Calu3 (cell line): ENCODE results near the gene ANKS6. TPM values are rescaled to one million over a fixed set of nuclear protein-coding genes. Genes with fewer than 3 reads are reported as not detected.

Experiments used
- BruUV-seq: library from RNA; stranded (reverse); fragments of 400-500 nt; replicated peaks from 2 replicates; lab custom pipeline; 2021; lab: Mats Ljungman, UMichigan
- CTCF ChIA-PET: fragments of 300-600 bp; sonication (Branson Sonifier 250); formaldehyde crosslinking; loops from one replicate; lab custom pipeline; 2022; ENCODE audit warnings: antibody characterized with exemption; lab: Charles Lee
- DNase-seq: peaks from one replicate; pipeline ENCODE4 v3.0.0; 2022
- H3K27ac Mint-ChIP-seq: one replicate; pipeline ENCODE4 v1.8.0; 2022; ENCODE audit warnings: mixed read lengths; ENCODE audit not compliant: unreplicated experiment
- H3K27me3 Mint-ChIP-seq: one replicate; pipeline ENCODE4 v1.8.0; 2022; ENCODE audit warnings: mixed read lengths; ENCODE audit not compliant: unreplicated experiment
- H3K36me3 Mint-ChIP-seq: one replicate; pipeline ENCODE4 v1.8.0; 2022; ENCODE audit warnings: mild to moderate bottlenecking, moderate library complexity, mixed read lengths; ENCODE audit not compliant: insufficient read depth, unreplicated experiment
- H3K4me1 Mint-ChIP-seq: one replicate; pipeline ENCODE4 v1.8.0; 2022; ENCODE audit warnings: mild to moderate bottlenecking, low read depth, mixed read lengths; ENCODE audit not compliant: unreplicated experiment
- H3K4me3 Mint-ChIP-seq: one replicate; pipeline ENCODE4 v1.8.0; 2022; ENCODE audit warnings: mild to moderate bottlenecking, low read depth, moderate library complexity, mixed read lengths; ENCODE audit not compliant: unreplicated experiment
- H3K9me3 Mint-ChIP-seq: one replicate; pipeline ENCODE4 v1.8.0; 2022; ENCODE audit warnings: low read depth, mixed read lengths; ENCODE audit not compliant: unreplicated experiment
- intact Hi-C: fragments of 100-400 bp; cut with micrococcal nuclease; formaldehyde crosslinking; loops from one replicate; pipeline ENCODE4 v1.10.0; 2022; ENCODE audit not compliant: unreplicated experiment
- total RNA-seq: library from RNA; stranded (reverse); gene quantifications from 2 replicates; pipeline ENCODE4 v1.2.3, GENCODE V29; 2022
- TF ChIP-seq, protein P1 (sequence below): fragments of 200-600 bp; IDR thresholded peaks from one replicate; pipeline ENCODE4 v1.8.0; 2022; ENCODE audit warnings: antibody characterized with exemption; ENCODE audit not compliant: unreplicated experiment

Gene ANKS6
- total RNA-seq, 1 experiment from 2014 or later, result 31.5 TPM

DNA sequence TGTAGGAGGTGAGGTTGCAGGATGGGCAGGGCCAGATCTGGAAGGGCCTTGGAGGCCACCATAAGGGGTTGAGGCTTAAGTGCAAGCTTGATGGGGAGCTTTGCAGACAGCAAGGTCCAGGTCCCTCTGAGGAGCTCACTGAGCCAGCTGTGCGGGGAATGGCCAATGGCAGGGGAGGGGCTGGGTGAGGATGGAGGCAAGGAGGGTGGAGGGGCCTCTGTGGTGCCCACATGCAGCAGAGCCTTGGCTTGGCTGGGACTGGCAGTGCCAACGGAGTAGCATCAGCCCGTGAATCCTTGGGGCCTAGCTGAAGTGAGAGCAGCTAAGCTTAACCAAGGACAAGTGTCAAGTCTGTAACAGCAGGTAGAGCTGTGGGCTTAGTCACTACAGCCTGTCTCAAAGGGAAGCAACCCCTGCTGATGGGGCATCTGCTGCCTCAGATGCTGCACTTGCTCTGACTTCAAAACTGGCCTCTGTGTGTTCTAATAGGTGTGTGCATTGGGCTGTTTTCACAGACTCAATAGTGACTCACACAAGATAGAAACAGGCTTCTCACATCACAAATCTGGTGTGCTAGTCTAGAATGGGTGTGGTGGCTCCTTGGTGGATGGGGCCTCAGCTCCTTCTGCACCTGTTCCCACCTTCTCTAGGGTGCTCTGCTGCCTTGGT is 27.4 kb upstream of the ANKS6 start:
- DNase-seq, result no peak
- intact Hi-C loops, result no loop called here
- Mint-ChIP-seq H3K4me3 (no peak overlapping the region), H3K27me3 (no peaks in the 10 kb centered on the region), H3K27ac (no peak overlapping the region), H3K9me3 (no peaks in the 10 kb centered on the region), H3K36me3 (no peaks in the 10 kb centered on the region), H3K4me1 (peaks cover 7% of the 10 kb centered on the region)
- TF ChIP-seq, protein P1, sequence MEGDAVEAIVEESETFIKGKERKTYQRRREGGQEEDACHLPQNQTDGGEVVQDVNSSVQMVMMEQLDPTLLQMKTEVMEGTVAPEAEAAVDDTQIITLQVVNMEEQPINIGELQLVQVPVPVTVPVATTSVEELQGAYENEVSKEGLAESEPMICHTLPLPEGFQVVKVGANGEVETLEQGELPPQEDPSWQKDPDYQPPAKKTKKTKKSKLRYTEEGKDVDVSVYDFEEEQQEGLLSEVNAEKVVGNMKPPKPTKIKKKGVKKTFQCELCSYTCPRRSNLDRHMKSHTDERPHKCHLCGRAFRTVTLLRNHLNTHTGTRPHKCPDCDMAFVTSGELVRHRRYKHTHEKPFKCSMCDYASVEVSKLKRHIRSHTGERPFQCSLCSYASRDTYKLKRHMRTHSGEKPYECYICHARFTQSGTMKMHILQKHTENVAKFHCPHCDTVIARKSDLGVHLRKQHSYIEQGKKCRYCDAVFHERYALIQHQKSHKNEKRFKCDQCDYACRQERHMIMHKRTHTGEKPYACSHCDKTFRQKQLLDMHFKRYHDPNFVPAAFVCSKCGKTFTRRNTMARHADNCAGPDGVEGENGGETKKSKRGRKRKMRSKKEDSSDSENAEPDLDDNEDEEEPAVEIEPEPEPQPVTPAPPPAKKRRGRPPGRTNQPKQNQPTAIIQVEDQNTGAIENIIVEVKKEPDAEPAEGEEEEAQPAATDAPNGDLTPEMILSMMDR, result no peak
- CTCF ChIA-PET, result no interaction called here
- BruUV-seq, result no TSS peak

DNA sequence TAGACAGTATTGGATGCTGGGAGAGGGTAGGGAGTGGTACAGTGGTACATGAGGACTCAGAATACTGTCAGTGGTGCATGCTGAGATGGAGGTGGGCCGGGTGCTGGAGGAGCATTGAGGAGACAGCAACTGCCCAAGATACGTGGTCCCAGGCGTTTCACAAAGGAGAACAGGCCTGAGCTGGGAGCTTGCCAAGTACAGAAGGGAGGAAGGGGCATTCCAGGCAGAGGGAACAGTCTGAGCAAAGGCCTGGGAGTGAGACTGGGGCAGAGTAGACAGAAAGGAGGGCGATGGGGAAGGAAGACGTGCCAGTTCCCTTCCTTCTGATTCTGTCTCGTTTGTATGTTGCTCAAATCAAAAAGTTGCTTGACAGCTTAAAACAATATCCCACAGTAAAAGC is 26.3 kb upstream of the ANKS6 start:
- no TSS peak for BruUV-seq
- no peak overlapping the region for H3K27ac Mint-ChIP-seq
- no peaks in the 10 kb centered on the region for H3K27me3 Mint-ChIP-seq
- TF ChIP-seq, protein P1, result no peak
- intact Hi-C loops, result no loop called here
- H3K4me1 Mint-ChIP-seq, result peaks cover 7% of the 10 kb centered on the region
- H3K36me3 Mint-ChIP-seq, result no peaks in the 10 kb centered on the region
- no peaks in the 10 kb centered on the region for H3K9me3 Mint-ChIP-seq
- no peak overlapping the region for H3K4me3 Mint-ChIP-seq
- CTCF ChIA-PET, result no interaction called here
- no peak for DNase-seq

DNA sequence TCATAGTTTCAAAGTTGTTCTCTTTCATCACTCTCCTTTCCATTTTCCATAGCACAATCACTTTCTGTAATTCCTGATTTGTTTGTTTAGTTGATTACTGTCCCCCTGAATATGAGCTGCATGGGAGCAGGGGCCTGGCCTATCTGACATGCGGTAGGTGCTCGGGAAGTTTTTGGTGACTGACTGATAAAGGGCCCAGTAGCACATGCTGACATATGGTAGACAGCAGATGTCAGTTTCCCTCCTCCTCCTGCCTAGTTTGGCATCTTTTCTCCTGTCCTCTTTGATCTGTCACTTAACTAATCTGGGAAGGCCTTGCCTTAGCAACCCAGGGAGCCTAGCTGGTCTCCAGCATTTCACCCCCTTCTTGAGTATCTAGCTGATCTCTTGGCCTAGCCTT is 25.5 kb upstream of the ANKS6 start:
- intact Hi-C loops, result no loop called here
- no TSS peak for BruUV-seq
- no peaks in the 10 kb centered on the region for H3K36me3 Mint-ChIP-seq

DNA sequence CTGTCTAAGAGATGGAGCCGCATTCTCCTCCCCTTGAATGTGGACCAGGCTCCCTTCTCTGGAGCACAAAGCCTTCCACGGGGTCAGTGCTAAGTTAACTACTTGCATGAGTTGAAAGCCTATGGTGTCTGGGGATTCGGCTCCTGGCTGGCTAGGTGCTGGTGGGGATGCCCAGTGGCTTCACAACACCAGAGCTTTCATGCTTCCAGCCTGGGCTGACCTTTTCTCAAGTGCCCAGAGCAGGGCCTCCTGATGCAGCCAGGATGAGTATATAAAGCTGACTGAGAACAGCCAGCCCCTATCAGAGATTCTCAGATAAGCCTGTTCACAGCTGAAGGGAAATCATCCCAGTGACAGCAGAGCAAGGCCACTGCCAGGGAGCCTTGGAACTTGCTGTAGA is 22.9 kb upstream of the ANKS6 start:
- BruUV-seq, result no TSS peak
- Mint-ChIP-seq H3K27ac (no peak overlapping the region), H3K9me3 (no peaks in the 10 kb centered on the region), H3K4me3 (no peak overlapping the region), H3K36me3 (no peaks in the 10 kb centered on the region), H3K27me3 (no peaks in the 10 kb centered on the region), H3K4me1 (peaks cover 7% of the 10 kb centered on the region)
- DNase-seq, result no peak
- TF ChIP-seq, protein P1, result no peak
- CTCF ChIA-PET, result no interaction called here
- intact Hi-C loops, result no loop called here

More for the DNA sequence above, 25.5 kb upstream of the ANKS6 start:
- Mint-ChIP-seq H3K9me3 (no peaks in the 10 kb centered on the region), H3K27ac (no peak overlapping the region), H3K4me3 (no peak overlapping the region), H3K4me1 (peaks cover 7% of the 10 kb centered on the region), H3K27me3 (no peaks in the 10 kb centered on the region)
- DNase-seq, result no peak
- CTCF ChIA-PET, result no interaction called here
- TF ChIP-seq, protein P1, result no peak
